Sigmoid colon (tissue), 7 donors: ENCODE measurements around the gene TMEM37. TPM values are rescaled to one million over a fixed set of nuclear protein-coding genes. Genes with fewer than 3 reads are reported as not detected.

ENCODE experiments used
- DNase-seq: peaks from one replicate; pipeline ENCODE4 v3.0.0-alpha.2; 2019
- H3K27ac ChIP-seq, 4 donors: fragments of 200-600 bp; sonication (generic); one replicate each; pipeline ENCODE4 v1.5.1; 2016 to 2019; ENCODE audit warnings: mild to moderate bottlenecking in 1 of 4
- H3K27me3 ChIP-seq, 3 donors: fragments of 200-600 bp; sonication (generic); one replicate each; pipeline ENCODE4 v1.5.1; 2019; ENCODE audit warnings: mild to moderate bottlenecking in 1 of 3
- H3K36me3 ChIP-seq, 4 donors: fragments of 200-600 bp; sonication (generic); one replicate each; pipeline ENCODE4 v1.5.1; 2016 to 2019
- H3K4me1 ChIP-seq, 4 donors: fragments of 200-600 bp; sonication (generic); one replicate each; pipeline ENCODE4 v1.5.1; 2017 to 2019
- H3K4me3 ChIP-seq, 4 donors: fragments of 200-600 bp; sonication (generic); one replicate each; pipeline ENCODE4 v1.5.1; 2017 to 2019; ENCODE audit warnings: mild to moderate bottlenecking in 2 of 4, moderate library complexity in 1 of 4
- H3K9me3 ChIP-seq, 4 donors: fragments of 200-600 bp in 3 of 4; sonication (generic) in 3 of 4; one replicate each; pipeline versions ENCODE4 v1.5.1 to v1.6.1; 2013 to 2019
- EP300 ChIP-seq, 4 donors: sonication (generic); formaldehyde crosslinking; IDR thresholded peaks; one replicate each; pipeline ENCODE4 v1.6.1; 2017; ENCODE audit warnings: antibody characterized with exemption in 4 of 4
- POLR2A ChIP-seq, 2 donors: fragments of 450-650 bp; IDR thresholded peaks; one replicate each; pipeline ENCODE4 v1.6.1; 2016; ENCODE audit warnings: antibody characterized with exemption in 2 of 2, mild to moderate bottlenecking in 2 of 2, moderate library complexity in 2 of 2
- POLR2AphosphoS5 ChIP-seq, 4 donors: sonication (generic); formaldehyde crosslinking; IDR thresholded peaks; one replicate each; pipeline ENCODE4 v1.6.1; 2017; ENCODE audit warnings: antibody characterized with exemption in 4 of 4
- WGBS, 2 donors: extraction: QIAGEN DNeasy Blood & Tissue Kit; methylation state at CpG; one replicate each; pipeline ENCODE4 v1.1.7; 2013; 5-methylcytosine and 5-hydroxymethylcytosine counted together
- intact Hi-C: fragments of 100-400 bp; cut with DNase I; formaldehyde crosslinking; loops from one replicate; pipeline ENCODE4 v1.15.1; 2023
- polyA plus RNA-seq, 3 donors: library from polyadenylated mRNA; stranded (reverse); fragments of 200-250 nt; gene quantifications; one replicate each; pipeline ENCODE4 v1.2.3, GENCODE V29; 2013
- total RNA-seq, 4 donors: library from RNA; depleted of rRNA; stranded (reverse); fragments of >200 nt; gene quantifications; one replicate each; pipeline ENCODE4 v1.1.0, GENCODE V29; 2016
- TF ChIP-seq, protein P1 (sequence below), 4 experiments: fragments of 450-650 bp in 3 of 4; fragments of 200-600 bp in 1 of 4; IDR thresholded peaks; one replicate each; pipeline ENCODE4 v1.5.1; 2016 to 2019; ENCODE audit warnings: antibody characterized with exemption in 4 of 4, mild to moderate bottlenecking in 3 of 4, moderate library complexity in 2 of 4
- donor health status: healthy with polysubstance abuse.
- donor health status: Bipolar disorder and iron deficiency.
- donor health status: healthy.

The TMEM37 gene
- total and polyA plus RNA-seq, 7 donors, result 0.55 to 96.9 (median 6.1) TPM

DNA sequence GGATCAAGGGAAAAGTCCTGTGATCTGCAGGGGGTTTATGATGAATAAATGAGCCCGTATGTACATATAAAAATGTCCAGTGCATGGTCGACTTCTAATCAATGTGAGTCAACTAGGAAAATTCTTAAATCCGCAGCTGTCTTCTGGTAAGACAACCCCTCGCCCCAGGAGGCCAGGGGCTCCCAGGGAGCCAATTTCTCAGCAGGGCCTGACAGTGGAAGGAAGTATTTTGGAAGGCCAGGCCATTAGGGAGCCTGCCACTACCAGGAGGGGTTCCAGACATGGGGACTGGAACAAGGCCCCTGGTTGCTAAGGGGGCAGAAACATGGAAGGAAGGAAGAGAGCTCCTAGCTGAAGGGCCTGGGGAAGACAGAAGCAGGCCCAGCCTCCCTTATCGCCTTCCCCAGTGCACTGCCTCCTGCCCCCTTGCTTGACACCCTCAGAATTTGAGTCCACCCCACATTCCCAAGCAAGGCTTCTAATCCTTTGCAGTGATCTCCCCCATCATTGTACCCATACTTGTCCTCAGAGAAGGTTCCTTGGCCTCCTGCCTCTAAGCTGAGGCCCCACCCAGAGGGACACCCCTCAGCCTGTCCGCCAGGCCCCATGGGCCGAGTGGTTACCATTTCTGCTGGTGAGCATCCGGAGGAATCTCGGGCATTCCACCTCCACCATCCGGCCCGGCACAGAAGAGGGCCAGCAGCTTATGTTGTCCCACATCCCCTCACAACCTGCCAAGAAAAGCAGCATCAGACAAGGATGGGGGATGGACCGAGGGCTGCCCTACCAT, 46.7 kb downstream of the TMEM37 start:
- no peak for DNase-seq
- peaks cover 0 to 9% (median 0%) of the 10 kb centered on the region in 3 donors for H3K27me3 ChIP-seq
- H3K4me1 ChIP-seq, result peaks cover 0 to 5% (median 0%) of the 10 kb centered on the region in 4 donors
- no peaks in the 10 kb centered on the region for H3K36me3 ChIP-seq
- no peak overlapping the region for H3K4me3 ChIP-seq
- WGBS, 2 donors, result 89 to 93% methylated on average over 12 of the region's 12 CpGs
- H3K9me3 ChIP-seq, result no peaks in the 10 kb centered on the region
- H3K27ac ChIP-seq, result no peak overlapping the region
- no peak for TF ChIP-seq EP300 (IDR thresholded peaks at IDR 0.05)
- TF ChIP-seq, protein P1, sequence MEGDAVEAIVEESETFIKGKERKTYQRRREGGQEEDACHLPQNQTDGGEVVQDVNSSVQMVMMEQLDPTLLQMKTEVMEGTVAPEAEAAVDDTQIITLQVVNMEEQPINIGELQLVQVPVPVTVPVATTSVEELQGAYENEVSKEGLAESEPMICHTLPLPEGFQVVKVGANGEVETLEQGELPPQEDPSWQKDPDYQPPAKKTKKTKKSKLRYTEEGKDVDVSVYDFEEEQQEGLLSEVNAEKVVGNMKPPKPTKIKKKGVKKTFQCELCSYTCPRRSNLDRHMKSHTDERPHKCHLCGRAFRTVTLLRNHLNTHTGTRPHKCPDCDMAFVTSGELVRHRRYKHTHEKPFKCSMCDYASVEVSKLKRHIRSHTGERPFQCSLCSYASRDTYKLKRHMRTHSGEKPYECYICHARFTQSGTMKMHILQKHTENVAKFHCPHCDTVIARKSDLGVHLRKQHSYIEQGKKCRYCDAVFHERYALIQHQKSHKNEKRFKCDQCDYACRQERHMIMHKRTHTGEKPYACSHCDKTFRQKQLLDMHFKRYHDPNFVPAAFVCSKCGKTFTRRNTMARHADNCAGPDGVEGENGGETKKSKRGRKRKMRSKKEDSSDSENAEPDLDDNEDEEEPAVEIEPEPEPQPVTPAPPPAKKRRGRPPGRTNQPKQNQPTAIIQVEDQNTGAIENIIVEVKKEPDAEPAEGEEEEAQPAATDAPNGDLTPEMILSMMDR (IDR thresholded peaks at IDR 0.05), result no peak
- no peak for TF ChIP-seq POLR2A (IDR thresholded peaks at IDR 0.05)
- TF ChIP-seq POLR2AphosphoS5 (IDR thresholded peaks at IDR 0.05), result no peak
- intact Hi-C loops, result loop anchor here (5.0 kb wide), 1 partner anchor 596 kb away; no protein-coding TSS in a partner anchor

DNA sequence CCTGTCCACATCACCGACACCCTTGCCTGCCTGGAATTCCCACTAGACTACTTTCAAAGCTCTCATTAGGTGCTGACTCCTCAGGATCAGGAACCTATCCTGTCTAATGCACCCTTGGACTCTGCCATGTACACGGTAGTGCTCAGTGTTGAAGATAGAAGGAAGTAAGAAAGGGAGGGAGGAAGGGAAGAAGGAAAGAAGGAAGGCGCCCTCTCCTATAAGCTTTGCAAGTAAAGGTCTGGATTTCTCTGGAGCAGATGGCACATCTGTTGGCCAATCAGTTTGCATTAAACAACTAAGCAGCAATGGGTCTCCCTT, 47.3 kb downstream of the TMEM37 start:
- Histone ChIP-seq H3K27me3 (peaks cover 0 to 9% (median 0%) of the 10 kb centered on the region in 3 donors), H3K36me3 (no peaks in the 10 kb centered on the region), H3K9me3 (no peaks in the 10 kb centered on the region), H3K27ac (no peak overlapping the region), H3K4me1 (peaks cover 0 to 5% (median 0%) of the 10 kb centered on the region in 4 donors), H3K4me3 (no peak overlapping the region)
- no peak for TF ChIP-seq POLR2A (IDR thresholded peaks at IDR 0.05)
- TF ChIP-seq, protein P1 (IDR thresholded peaks at IDR 0.05), result no peak
- intact Hi-C loops, result loop anchor here (5.0 kb wide), 1 partner anchor 597 kb away; no protein-coding TSS in a partner anchor
- no peak for DNase-seq
- WGBS, 2 donors, result 70 to 90% methylated on average over 3 of the region's 3 CpGs

DNA sequence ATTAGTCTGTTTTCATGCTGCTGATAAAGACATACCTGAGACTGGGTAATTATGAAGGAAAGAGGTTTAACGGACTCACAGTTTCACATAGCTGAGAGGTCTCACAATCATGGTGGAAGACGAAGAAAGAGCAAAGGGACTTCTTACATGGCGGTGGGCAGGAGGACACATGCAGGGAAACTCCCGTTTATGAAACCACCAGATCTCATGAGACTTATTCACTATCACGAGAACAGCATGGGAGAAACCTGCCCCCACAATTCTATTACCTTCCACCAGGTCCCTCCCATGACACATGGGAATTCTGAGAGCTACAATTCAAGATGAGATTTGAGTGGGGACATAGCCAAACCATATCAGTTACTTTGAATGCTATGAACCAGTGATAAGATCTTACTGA, 48.5 kb downstream of the TMEM37 start:
- H3K4me1 ChIP-seq, result peaks cover 0 to 8% (median 2%) of the 10 kb centered on the region in 4 donors
- H3K27ac ChIP-seq, result no peak overlapping the region
- TF ChIP-seq, protein P1 (IDR thresholded peaks at IDR 0.05), result no peak
- TF ChIP-seq EP300 (IDR thresholded peaks at IDR 0.05) (no peak), POLR2A (IDR thresholded peaks at IDR 0.05) (no peak), POLR2AphosphoS5 (IDR thresholded peaks at IDR 0.05) (no peak)
- no peaks in the 10 kb centered on the region for H3K36me3 ChIP-seq
- WGBS, 2 donors, result 91 to 93% methylated on average over 5 of the region's 5 CpGs
- no peak for DNase-seq
- intact Hi-C loops, result no loop called here
- peaks cover 0 to 9% (median 0%) of the 10 kb centered on the region in 3 donors for H3K27me3 ChIP-seq
- no peaks in the 10 kb centered on the region for H3K9me3 ChIP-seq
- H3K4me3 ChIP-seq, result no peak overlapping the region

DNA sequence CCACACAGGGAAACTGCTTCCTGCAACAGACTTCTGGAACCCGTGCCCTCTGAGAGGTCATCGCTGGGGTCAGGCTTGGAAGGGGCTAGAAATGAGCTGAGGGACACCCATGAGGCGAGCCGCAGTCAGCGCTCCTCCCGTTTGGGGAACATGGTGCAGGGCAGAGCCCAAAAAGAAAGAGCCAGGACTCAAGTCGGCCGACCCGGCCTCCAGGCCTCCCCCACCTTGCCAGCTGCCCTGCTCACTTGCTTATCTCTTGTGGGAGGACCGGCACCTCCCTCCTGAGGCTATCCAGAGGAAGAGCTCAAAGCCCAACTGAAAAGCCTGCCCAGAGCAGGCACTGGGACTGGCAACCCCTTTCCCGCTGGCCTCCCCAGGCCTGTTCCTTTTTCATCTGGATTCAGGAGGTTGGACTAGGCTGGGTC, 49.1 kb downstream of the TMEM37 start:
- DNase-seq, result no peak
- WGBS, 2 donors, result 75 to 89% methylated on average over 11 of the region's 11 CpGs
- H3K9me3 ChIP-seq, result no peaks in the 10 kb centered on the region
- peaks cover 0 to 9% (median 0%) of the 10 kb centered on the region in 3 donors for H3K27me3 ChIP-seq
- TF ChIP-seq POLR2AphosphoS5 (IDR thresholded peaks at IDR 0.05) (no peak), EP300 (IDR thresholded peaks at IDR 0.05) (no peak), POLR2A (IDR thresholded peaks at IDR 0.05) (no peak)
- TF ChIP-seq, protein P1 (IDR thresholded peaks at IDR 0.05), result no peak
- H3K36me3 ChIP-seq, result no peaks in the 10 kb centered on the region
- H3K4me1 ChIP-seq, result peaks cover 0 to 11% (median 5%) of the 10 kb centered on the region in 4 donors
- no peak overlapping the region for H3K27ac ChIP-seq
- intact Hi-C loops, result no loop called here
- H3K4me3 ChIP-seq, result no peak overlapping the region
